ENCODE measurements around the gene RNASE8.

DNA sequence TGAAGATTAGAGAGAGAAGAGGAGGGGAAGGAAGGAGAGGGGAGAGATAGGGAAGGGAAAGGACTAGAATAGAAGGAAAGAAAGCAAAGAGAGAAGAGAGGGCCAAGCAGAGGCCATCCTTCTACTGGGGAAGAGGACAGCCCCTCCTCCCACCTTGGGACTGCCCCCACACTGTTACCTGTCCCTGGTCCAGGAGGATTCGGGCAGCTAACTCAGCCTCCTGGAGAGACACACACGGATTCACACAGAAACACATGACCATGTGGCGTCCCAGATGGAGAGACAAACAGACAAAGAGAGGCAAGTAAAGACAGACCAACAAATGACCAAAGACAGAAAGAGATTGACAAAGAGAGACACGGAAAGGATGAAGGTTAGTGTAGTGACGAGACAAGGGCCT is 34.9 kb upstream of the RNASE8 start:
- TF ChIP-seq, protein P1, sequence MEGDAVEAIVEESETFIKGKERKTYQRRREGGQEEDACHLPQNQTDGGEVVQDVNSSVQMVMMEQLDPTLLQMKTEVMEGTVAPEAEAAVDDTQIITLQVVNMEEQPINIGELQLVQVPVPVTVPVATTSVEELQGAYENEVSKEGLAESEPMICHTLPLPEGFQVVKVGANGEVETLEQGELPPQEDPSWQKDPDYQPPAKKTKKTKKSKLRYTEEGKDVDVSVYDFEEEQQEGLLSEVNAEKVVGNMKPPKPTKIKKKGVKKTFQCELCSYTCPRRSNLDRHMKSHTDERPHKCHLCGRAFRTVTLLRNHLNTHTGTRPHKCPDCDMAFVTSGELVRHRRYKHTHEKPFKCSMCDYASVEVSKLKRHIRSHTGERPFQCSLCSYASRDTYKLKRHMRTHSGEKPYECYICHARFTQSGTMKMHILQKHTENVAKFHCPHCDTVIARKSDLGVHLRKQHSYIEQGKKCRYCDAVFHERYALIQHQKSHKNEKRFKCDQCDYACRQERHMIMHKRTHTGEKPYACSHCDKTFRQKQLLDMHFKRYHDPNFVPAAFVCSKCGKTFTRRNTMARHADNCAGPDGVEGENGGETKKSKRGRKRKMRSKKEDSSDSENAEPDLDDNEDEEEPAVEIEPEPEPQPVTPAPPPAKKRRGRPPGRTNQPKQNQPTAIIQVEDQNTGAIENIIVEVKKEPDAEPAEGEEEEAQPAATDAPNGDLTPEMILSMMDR (IDR thresholded peaks at IDR 0.05): no peak
- TF ChIP-seq ATF1 (CRISPR knock-in tag; IDR thresholded peaks at IDR 0.05): no peak
- no peak for TF ChIP-seq CREM (CRISPR knock-in tag; IDR thresholded peaks at IDR 0.05)
- TF ChIP-seq, protein P2, sequence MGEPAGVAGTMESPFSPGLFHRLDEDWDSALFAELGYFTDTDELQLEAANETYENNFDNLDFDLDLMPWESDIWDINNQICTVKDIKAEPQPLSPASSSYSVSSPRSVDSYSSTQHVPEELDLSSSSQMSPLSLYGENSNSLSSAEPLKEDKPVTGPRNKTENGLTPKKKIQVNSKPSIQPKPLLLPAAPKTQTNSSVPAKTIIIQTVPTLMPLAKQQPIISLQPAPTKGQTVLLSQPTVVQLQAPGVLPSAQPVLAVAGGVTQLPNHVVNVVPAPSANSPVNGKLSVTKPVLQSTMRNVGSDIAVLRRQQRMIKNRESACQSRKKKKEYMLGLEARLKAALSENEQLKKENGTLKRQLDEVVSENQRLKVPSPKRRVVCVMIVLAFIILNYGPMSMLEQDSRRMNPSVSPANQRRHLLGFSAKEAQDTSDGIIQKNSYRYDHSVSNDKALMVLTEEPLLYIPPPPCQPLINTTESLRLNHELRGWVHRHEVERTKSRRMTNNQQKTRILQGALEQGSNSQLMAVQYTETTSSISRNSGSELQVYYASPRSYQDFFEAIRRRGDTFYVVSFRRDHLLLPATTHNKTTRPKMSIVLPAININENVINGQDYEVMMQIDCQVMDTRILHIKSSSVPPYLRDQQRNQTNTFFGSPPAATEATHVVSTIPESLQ (CRISPR knock-in tag; IDR thresholded peaks at IDR 0.05): no peak
- no peak for TF ChIP-seq TCF7 (CRISPR knock-in tag; IDR thresholded peaks at IDR 0.05; ENCODE audit: low read depth)
- TF ChIP-seq, protein P3, sequence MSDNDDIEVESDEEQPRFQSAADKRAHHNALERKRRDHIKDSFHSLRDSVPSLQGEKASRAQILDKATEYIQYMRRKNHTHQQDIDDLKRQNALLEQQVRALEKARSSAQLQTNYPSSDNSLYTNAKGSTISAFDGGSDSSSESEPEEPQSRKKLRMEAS (CRISPR knock-in tag; IDR thresholded peaks at IDR 0.05): no peak
- no peak for TF ChIP-seq SP1 (CRISPR knock-in tag; conservative IDR thresholded peaks at IDR 0.05)
- no peak for TF ChIP-seq ZNF138 (CRISPR knock-in tag; conservative IDR thresholded peaks at IDR 0.05)
- TF ChIP-seq, protein P4, sequence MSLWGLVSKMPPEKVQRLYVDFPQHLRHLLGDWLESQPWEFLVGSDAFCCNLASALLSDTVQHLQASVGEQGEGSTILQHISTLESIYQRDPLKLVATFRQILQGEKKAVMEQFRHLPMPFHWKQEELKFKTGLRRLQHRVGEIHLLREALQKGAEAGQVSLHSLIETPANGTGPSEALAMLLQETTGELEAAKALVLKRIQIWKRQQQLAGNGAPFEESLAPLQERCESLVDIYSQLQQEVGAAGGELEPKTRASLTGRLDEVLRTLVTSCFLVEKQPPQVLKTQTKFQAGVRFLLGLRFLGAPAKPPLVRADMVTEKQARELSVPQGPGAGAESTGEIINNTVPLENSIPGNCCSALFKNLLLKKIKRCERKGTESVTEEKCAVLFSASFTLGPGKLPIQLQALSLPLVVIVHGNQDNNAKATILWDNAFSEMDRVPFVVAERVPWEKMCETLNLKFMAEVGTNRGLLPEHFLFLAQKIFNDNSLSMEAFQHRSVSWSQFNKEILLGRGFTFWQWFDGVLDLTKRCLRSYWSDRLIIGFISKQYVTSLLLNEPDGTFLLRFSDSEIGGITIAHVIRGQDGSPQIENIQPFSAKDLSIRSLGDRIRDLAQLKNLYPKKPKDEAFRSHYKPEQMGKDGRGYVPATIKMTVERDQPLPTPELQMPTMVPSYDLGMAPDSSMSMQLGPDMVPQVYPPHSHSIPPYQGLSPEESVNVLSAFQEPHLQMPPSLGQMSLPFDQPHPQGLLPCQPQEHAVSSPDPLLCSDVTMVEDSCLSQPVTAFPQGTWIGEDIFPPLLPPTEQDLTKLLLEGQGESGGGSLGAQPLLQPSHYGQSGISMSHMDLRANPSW (CRISPR knock-in tag; conservative IDR thresholded peaks at IDR 0.05; ENCODE audit: low read depth): no peak
- TF ChIP-seq FOXP1 (CRISPR knock-in tag; IDR thresholded peaks at IDR 0.05; ENCODE audit: borderline replicate concordance): no peak

Data from WTC11 (cell line).